HEK293 (cell line): ENCODE results near the gene ZNF512.

ENCODE experiments used
- CTCF ChIA-PET: fragments of 350-600 bp; formaldehyde crosslinking; extraction: SDS; loops from one replicate; lab custom pipeline; 2021; ENCODE audit warnings: antibody characterized with exemption; lab: Yijun Ruan, JAX
- POLR2A ChIA-PET: fragments of 300-600 bp; formaldehyde crosslinking; extraction: SDS; loops from one replicate; lab custom pipeline; 2020; ENCODE audit warnings: antibody characterized with exemption, inconsistent platforms; lab: Yijun Ruan, JAX
- H3K27ac ChIP-seq: fragments of 200-500 bp; sonication (Bioruptor generic); 2 replicates; pipeline ENCODE4 v1.5.1; 2014; ENCODE audit warnings: low read depth, low read length, control low read depth, inconsistent platforms; ENCODE audit errors: extremely low read depth
- H3K36me3 ChIP-seq, 2 experiments: fragments of 200-500 bp in 1 of 2; sonication (Bioruptor generic) in 1 of 2; 1 replicate in 1 of 2; 2 replicates in 1 of 2; pipeline ENCODE4 v1.5.1; 2014 to 2017; ENCODE audit warnings: inconsistent platforms in 2 of 2, low read length in 2 of 2; ENCODE audit not compliant: control insufficient read depth in 2 of 2, insufficient read depth in 1 of 2
- H3K4me1 ChIP-seq: fragments of 200-500 bp; sonication (Bioruptor generic); 2 replicates; pipeline ENCODE4 v1.5.1; 2014; ENCODE audit warnings: mild to moderate bottlenecking, low read length, inconsistent platforms; ENCODE audit not compliant: control insufficient read depth, insufficient read depth
- H3K4me3 ChIP-seq: 2 replicates; pipeline ENCODE4 v1.5.1; 2011; ENCODE audit warnings: low read depth, mild to moderate bottlenecking, control low read depth, low read length, moderate library complexity
- H3K9me3 ChIP-seq: fragments of 200-500 bp; sonication (Bioruptor generic); 2 replicates; pipeline ENCODE4 v1.5.1; 2014; ENCODE audit warnings: low read depth, low read length, inconsistent platforms; ENCODE audit not compliant: control insufficient read depth, insufficient read depth
- ATF2 ChIP-seq: fragments of 450-650 bp; formaldehyde crosslinking; IDR thresholded peaks from 2 replicates; pipeline ENCODE4 v1.5.1; 2016; ENCODE audit warnings: missing biosample characterization, missing genetic modification characterization, low read depth
- BCL11A ChIP-seq: fragments of 450-650 bp; formaldehyde crosslinking; IDR thresholded peaks from 2 replicates; pipeline ENCODE4 v1.5.1; 2016; ENCODE audit warnings: low read depth, missing biosample characterization, missing genetic modification characterization
- BCL6B ChIP-seq: fragments of 450-650 bp; formaldehyde crosslinking; IDR thresholded peaks from 2 replicates; pipeline ENCODE4 v1.5.1; 2017; ENCODE audit warnings: missing biosample characterization, missing genetic modification characterization
- PRDM1 ChIP-seq: fragments of 450-650 bp; formaldehyde crosslinking; IDR thresholded peaks from 2 replicates; pipeline ENCODE4; 2016; ENCODE audit warnings: missing biosample characterization, missing genetic modification characterization
- SCRT1 ChIP-seq: fragments of 450-650 bp; formaldehyde crosslinking; IDR thresholded peaks from 2 replicates; pipeline ENCODE4 v1.5.1; 2016; ENCODE audit warnings: missing biosample characterization, missing genetic modification characterization, borderline replicate concordance
- SCRT2 ChIP-seq: fragments of 450-650 bp; formaldehyde crosslinking; IDR thresholded peaks from 2 replicates; pipeline ENCODE4 v1.5.1; 2016; ENCODE audit warnings: missing biosample characterization, missing genetic modification characterization
- SETDB1 ChIP-seq: IDR thresholded peaks from one replicate; pipeline ENCODE4 v1.6.1; 2017; ENCODE audit warnings: mild to moderate bottlenecking, low read length, moderate library complexity, mixed read lengths; ENCODE audit not compliant: insufficient read length
- ZBTB17 ChIP-seq: fragments of 450-650 bp; formaldehyde crosslinking; IDR thresholded peaks from 2 replicates; pipeline ENCODE4 v1.5.1; 2016; ENCODE audit warnings: missing biosample characterization, missing genetic modification characterization
- ZNF366 ChIP-seq: fragments of 450-650 bp; formaldehyde crosslinking; conservative IDR thresholded peaks from 2 replicates; pipeline ENCODE4 v1.5.1; 2016; ENCODE audit warnings: missing biosample characterization, missing genetic modification characterization
- ZNF600 ChIP-seq: fragments of 450-650 bp; formaldehyde crosslinking; IDR thresholded peaks from 2 replicates; pipeline ENCODE4 v1.5.1; 2016; ENCODE audit warnings: missing biosample characterization, missing genetic modification characterization
- ZNF664 ChIP-seq: fragments of 450-650 bp; formaldehyde crosslinking; IDR thresholded peaks from 2 replicates; pipeline ENCODE4 v1.5.1; 2016; ENCODE audit warnings: missing biosample characterization, missing genetic modification characterization
- ZNF670 ChIP-seq: fragments of 450-650 bp; formaldehyde crosslinking; IDR thresholded peaks from 2 replicates; pipeline ENCODE4 v1.5.1; 2016; ENCODE audit warnings: missing biosample characterization, missing genetic modification characterization, low read depth
- ZNF777 ChIP-seq: fragments of 450-650 bp; formaldehyde crosslinking; IDR thresholded peaks from 2 replicates; pipeline ENCODE4 v1.5.1; 2017; ENCODE audit warnings: missing biosample characterization, missing genetic modification characterization, borderline replicate concordance
- ZSCAN30 ChIP-seq: fragments of 450-650 bp; IDR thresholded peaks from 2 replicates; pipeline ENCODE4 v1.5.1; 2018; ENCODE audit warnings: missing biosample characterization, mild to moderate bottlenecking, missing genetic modification characterization, moderate library complexity
- TF ChIP-seq, protein P1 (sequence below): fragments of 450-650 bp; formaldehyde crosslinking; IDR thresholded peaks from 2 replicates; pipeline ENCODE4 v1.5.1; 2016; ENCODE audit warnings: missing biosample characterization, missing genetic modification characterization
- TF ChIP-seq, protein P2 (sequence below): fragments of 450-650 bp; formaldehyde crosslinking; IDR thresholded peaks from 2 replicates; pipeline ENCODE4 v1.5.1; 2016; ENCODE audit warnings: missing biosample characterization, missing genetic modification characterization, borderline replicate concordance

ZNF512 gene

DNA sequence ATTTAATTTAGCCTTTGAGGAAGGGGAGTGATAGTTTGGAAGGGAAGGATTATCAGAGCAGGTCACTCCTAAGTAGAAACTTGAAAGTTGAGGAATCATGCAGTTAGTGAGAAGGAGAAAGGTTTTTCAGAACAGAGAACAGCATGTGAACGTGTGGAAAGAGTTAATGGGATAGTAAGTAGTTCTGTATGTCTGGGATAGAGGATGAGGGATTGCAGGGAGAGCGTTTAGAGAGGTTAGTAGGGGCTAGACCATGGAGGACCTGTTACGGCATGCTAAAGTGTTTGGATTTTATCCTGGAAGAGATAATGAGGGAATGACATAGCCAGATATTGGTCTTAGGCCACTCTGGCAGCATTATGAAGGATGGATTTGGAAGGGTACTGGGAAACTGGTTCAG is 1.8 kb downstream of the ZNF512 start:
- peak overlapping the region; percentile 10; the same call in 1 of the 2 replicates for H3K4me3 ChIP-seq
- H3K27ac ChIP-seq, result no peak overlapping the region
- 0 out of 2 replicates have a peak, but pooled peaks have one; percentile 10 for TF ChIP-seq ZNF366 (tag by site-specific recombination)
- TF ChIP-seq ZSCAN30 (tag by site-specific recombination), result no peak
- TF ChIP-seq ZBTB17 (tag by site-specific recombination), result peak; percentile 57
- TF ChIP-seq SETDB1, result no peak
- no peak for TF ChIP-seq ZNF670
- 0 out of 2 replicates have a peak, but pooled peaks have one; percentile 12 for TF ChIP-seq SCRT1
- no peak for TF ChIP-seq BCL11A (tag by site-specific recombination)
- TF ChIP-seq SCRT2 (tag by site-specific recombination), result peak; percentile 78; the same call in 1 of the 2 replicates
- peak; percentile 89 for TF ChIP-seq ZNF600 (tag by site-specific recombination)
- peak; percentile 93 for TF ChIP-seq PRDM1 (tag by site-specific recombination)
- TF ChIP-seq ZNF777 (tag by site-specific recombination), result no peak
- POLR2A ChIA-PET, result no interaction called here
- H3K36me3 ChIP-seq, result no peaks in the 10 kb centered on the region; a peak in 1 of 3 replicates
- CTCF ChIA-PET, result no interaction called here
- H3K4me1 ChIP-seq, result peaks cover 8% of the 10 kb centered on the region
- H3K9me3 ChIP-seq, result no peaks in the 10 kb centered on the region

- CTCF ChIA-PET, result no interaction called here
- Histone ChIP-seq H3K27ac (no peak overlapping the region), H3K9me3 (no peaks in the 10 kb centered on the region), H3K4me3 (no peak overlapping the region), H3K36me3 (peaks cover 0 to 3% of the 10 kb centered on the region in 2 experiments; a peak in 1 of 3 replicates), H3K4me1 (peaks cover 8% of the 10 kb centered on the region)
- no peak for TF ChIP-seq ATF2 (tag by site-specific recombination)
- TF ChIP-seq, protein P1, sequence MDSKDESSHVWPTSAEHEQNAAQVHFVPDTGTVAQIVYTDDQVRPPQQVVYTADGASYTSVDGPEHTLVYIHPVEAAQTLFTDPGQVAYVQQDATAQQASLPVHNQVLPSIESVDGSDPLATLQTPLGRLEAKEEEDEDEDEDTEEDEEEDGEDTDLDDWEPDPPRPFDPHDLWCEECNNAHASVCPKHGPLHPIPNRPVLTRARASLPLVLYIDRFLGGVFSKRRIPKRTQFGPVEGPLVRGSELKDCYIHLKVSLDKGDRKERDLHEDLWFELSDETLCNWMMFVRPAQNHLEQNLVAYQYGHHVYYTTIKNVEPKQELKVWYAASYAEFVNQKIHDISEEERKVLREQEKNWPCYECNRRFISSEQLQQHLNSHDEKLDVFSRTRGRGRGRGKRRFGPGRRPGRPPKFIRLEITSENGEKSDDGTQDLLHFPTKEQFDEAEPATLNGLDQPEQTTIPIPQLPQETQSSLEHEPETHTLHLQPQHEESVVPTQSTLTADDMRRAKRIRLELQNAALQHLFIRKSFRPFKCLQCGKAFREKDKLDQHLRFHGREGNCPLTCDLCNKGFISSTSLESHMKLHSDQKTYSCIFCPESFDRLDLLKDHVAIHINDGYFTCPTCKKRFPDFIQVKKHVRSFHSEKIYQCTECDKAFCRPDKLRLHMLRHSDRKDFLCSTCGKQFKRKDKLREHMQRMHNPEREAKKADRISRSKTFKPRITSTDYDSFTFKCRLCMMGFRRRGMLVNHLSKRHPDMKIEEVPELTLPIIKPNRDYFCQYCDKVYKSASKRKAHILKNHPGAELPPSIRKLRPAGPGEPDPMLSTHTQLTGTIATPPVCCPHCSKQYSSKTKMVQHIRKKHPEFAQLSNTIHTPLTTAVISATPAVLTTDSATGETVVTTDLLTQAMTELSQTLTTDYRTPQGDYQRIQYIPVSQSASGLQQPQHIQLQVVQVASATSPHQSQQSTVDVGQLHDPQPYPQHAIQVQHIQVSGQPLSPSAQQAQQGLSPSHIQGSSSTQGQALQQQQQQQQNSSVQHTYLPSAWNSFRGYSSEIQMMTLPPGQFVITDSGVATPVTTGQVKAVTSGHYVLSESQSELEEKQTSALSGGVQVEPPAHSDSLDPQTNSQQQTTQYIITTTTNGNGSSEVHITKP (tag by site-specific recombination), result peak; percentile 42; the same call in 1 of the 2 replicates
- TF ChIP-seq BCL6B (tag by site-specific recombination), result peak; percentile 23; the same call in 1 of the 2 replicates
- peak; percentile 75 for TF ChIP-seq ZNF664
- TF ChIP-seq, protein P2, sequence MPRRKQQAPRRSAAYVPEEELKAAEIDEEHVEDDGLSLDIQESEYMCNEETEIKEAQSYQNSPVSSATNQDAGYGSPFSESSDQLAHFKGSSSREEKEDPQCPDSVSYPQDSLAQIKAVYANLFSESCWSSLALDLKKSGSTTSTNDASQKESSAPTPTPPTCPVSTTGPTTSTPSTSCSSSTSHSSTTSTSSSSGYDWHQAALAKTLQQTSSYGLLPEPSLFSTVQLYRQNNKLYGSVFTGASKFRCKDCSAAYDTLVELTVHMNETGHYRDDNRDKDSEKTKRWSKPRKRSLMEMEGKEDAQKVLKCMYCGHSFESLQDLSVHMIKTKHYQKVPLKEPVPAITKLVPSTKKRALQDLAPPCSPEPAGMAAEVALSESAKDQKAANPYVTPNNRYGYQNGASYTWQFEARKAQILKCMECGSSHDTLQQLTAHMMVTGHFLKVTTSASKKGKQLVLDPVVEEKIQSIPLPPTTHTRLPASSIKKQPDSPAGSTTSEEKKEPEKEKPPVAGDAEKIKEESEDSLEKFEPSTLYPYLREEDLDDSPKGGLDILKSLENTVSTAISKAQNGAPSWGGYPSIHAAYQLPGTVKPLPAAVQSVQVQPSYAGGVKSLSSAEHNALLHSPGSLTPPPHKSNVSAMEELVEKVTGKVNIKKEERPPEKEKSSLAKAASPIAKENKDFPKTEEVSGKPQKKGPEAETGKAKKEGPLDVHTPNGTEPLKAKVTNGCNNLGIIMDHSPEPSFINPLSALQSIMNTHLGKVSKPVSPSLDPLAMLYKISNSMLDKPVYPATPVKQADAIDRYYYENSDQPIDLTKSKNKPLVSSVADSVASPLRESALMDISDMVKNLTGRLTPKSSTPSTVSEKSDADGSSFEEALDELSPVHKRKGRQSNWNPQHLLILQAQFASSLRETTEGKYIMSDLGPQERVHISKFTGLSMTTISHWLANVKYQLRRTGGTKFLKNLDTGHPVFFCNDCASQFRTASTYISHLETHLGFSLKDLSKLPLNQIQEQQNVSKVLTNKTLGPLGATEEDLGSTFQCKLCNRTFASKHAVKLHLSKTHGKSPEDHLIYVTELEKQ (tag by site-specific recombination), result no peak
- POLR2A ChIA-PET, result no interaction called here
Observed at GRCh38 chr2:27587025-27587424, 4.2 kb downstream of the ZNF512 start.
